Measurements from ENCODE around the gene CCDC200. TPM values are rescaled to one million over a fixed set of nuclear protein-coding genes. Genes with fewer than 3 reads are reported as not detected.
"Not testable (repeated sequence)": the region's sequence is repeated elsewhere in the genome, so short reads cannot be mapped to it uniquely, and the experiment has no call there.

The CCDC200 gene
- polyA plus RNA-seq, 1 donor = 47.1 TPM

GRCh38 chr17:43232021-43232699, 3.7 kb upstream of the CCDC200 start:
- peak in 1 of 2 donors; percentile 37 for DNase-seq
- WGBS (ENCODE audit: insufficient coverage, low lambda C conversion rate) = 81% methylated on average over 8 of the region's 24 CpGs
- not testable (repeated sequence) for H3K4me3 ChIP-seq (ENCODE audit: low read length); H3K36me3 ChIP-seq (ENCODE audit: control insufficient read depth, insufficient read depth, low read length); H3K27me3 ChIP-seq (ENCODE audit: control insufficient read depth, insufficient read depth, low read length); H3K9me3 ChIP-seq (ENCODE audit: control insufficient read depth, low read depth, low read length); H3K27ac ChIP-seq (ENCODE audit: low read length); H3K4me1 ChIP-seq (ENCODE audit: control insufficient read depth, insufficient read depth, low read length)

DNA sequence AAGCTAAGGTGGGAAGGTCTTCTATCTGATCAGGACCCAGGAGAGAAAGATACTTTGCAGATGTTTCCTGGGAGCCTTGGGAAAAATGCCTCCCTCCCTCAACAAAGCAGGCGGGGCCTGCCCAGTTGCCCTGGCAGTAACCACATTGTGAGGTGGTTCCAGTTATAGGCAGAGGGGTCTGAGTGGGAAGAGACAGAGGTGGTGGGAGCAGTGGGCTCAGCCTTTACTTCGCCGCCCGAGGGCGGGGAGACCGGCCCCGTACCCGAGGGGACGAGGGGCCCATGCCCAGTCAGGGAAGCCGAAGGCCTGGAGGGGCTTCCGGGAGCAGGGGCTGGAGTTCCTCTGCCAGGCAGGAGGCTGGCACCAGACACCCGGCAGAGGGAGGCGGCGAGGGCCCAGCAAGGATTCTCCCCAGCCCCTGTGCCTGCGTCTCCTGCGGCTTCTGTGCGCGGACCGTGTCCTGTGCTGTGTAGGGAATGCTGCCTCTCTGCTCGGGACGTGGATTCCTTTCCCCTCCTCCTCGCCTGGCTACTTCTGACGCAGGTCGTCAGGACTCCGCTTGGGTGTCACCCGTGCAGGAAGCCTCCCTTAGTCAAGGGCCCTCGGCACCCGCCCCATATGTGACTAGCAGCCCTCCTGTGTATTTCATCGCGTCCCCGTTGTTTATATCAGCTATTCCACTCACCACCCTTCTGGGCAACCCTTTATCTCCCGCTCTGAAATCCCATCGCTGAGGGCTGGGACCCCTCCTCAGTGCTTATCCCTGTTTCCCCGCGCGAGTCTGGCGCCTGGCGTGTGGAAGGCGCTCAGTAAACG, 3.0 kb upstream of the CCDC200 start:
- not testable (repeated sequence) for H3K36me3 ChIP-seq (ENCODE audit: control insufficient read depth, insufficient read depth, low read length); DNase-seq; H3K4me1 ChIP-seq (ENCODE audit: control insufficient read depth, insufficient read depth, low read length); H3K27ac ChIP-seq (ENCODE audit: low read length); H3K4me3 ChIP-seq (ENCODE audit: low read length); H3K9me3 ChIP-seq (ENCODE audit: control insufficient read depth, low read depth, low read length); H3K27me3 ChIP-seq (ENCODE audit: control insufficient read depth, insufficient read depth, low read length)
- no CpG with 5 or more reads among the region's 40 CpGs for WGBS (ENCODE audit: insufficient coverage, low lambda C conversion rate)

DNA sequence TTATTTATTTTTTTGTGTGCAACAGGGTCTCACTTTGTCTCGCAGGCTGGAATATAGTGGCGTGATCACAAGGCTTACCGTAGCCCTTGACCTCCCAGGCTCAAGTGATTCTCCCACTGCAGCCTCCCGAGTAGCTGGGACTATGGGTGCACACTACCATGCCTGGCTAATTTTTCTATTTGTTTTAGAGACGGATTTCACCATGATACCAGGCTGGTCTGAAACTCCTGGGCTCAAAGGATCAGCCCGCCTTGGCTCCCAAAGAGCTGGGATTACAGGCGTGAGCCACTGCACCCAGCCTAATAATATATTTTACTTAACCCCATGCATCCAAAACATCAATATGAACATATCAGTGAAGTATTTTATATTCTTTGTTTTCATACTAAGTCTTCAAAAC, 2.0 kb downstream of the CCDC200 start:
- no peaks in the 10 kb centered on the region for H3K4me1 ChIP-seq (ENCODE audit: control insufficient read depth, insufficient read depth, low read length)
- no peak for DNase-seq
- H3K9me3 ChIP-seq (ENCODE audit: control insufficient read depth, low read depth, low read length) = no peaks in the 10 kb centered on the region
- no peak overlapping the region for H3K4me3 ChIP-seq (ENCODE audit: low read length)
- peaks cover 28% of the 10 kb centered on the region for H3K36me3 ChIP-seq (ENCODE audit: control insufficient read depth, insufficient read depth, low read length)
- no peak overlapping the region for H3K27ac ChIP-seq (ENCODE audit: low read length)
- no CpG with 5 or more reads among the region's 7 CpGs for whole genome bisulfite sequencing (ENCODE audit: insufficient coverage, low lambda C conversion rate)
- H3K27me3 ChIP-seq (ENCODE audit: control insufficient read depth, insufficient read depth, low read length) = no peaks in the 10 kb centered on the region

DNA sequence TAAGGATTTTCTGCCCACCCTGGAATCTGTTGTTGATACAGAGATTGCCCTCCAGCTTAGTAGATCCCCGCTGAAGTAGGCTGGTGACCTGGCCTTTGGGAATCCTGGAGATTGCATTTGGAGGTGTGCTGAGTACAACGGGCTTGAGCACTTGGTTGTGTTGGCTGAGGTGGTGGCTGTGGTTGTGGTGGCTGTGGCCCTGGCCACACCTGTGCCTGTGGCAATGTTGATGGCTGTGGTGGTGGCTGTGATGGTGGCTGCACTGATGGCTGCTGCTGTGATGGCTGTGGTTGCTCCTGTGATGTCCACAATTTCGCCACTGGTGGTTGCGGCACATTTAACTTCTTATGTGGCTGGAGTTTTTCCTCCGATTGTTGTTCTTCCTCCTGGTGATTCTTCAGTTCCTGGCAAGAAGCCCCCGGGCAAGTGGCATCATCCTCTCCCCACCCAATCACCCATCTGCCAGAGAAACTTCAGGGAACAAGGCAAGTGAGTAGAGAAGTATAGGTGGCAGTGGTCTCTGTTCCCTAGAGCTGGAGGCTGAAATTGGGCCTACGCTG, 4.2 kb downstream of the CCDC200 start:
- no peak overlapping the region for H3K4me3 ChIP-seq (ENCODE audit: low read length)
- DNase-seq = no peak
- H3K27me3 ChIP-seq (ENCODE audit: control insufficient read depth, insufficient read depth, low read length) = no peaks in the 10 kb centered on the region
- H3K27ac ChIP-seq (ENCODE audit: low read length) = no peak overlapping the region
- peaks cover 6% of the 10 kb centered on the region for H3K4me1 ChIP-seq (ENCODE audit: control insufficient read depth, insufficient read depth, low read length)
- H3K9me3 ChIP-seq (ENCODE audit: control insufficient read depth, low read depth, low read length) = no peaks in the 10 kb centered on the region
- peaks cover 40% of the 10 kb centered on the region for H3K36me3 ChIP-seq (ENCODE audit: control insufficient read depth, insufficient read depth, low read length)
- WGBS (ENCODE audit: insufficient coverage, low lambda C conversion rate) = no CpG with 5 or more reads among the region's 7 CpGs

DNA sequence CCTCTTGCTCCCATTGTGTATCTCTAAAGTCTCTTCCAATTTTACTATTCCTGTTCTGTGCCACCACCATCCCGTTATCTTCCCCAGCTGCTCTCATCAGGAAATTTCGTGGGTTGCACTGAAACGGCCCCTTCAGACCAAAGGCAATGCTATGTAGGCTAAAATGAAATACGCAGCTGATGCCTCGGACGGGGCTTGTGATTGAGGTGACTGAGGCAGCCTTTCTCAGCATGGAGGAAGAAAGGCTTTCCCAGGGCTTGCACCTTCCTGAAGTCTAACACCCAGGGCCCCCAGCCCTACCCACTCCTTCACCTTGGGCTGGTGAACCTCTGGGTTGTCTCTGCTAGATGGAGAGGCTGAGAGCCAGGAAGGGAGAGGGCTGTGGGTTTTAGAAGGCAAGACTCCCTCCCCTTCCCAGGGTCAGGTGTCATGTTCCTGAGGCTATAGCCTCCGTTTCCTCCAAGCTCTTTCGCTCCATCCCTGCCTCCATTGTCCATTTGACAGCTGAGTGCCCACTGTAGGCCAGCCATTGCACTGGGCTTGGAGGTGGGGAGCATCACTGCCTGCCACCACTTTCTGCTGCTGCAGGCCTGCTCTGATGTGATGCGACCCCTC, 7.8 kb downstream of the CCDC200 start:
- Histone ChIP-seq H3K4me1 (ENCODE audit: control insufficient read depth, insufficient read depth, low read length) (peaks cover 39% of the 10 kb centered on the region), H3K9me3 (ENCODE audit: control insufficient read depth, low read depth, low read length) (no peaks in the 10 kb centered on the region), H3K36me3 (ENCODE audit: control insufficient read depth, insufficient read depth, low read length) (peaks cover 60% of the 10 kb centered on the region), H3K27ac (ENCODE audit: low read length) (no peak overlapping the region), H3K4me3 (ENCODE audit: low read length) (no peak overlapping the region), H3K27me3 (ENCODE audit: control insufficient read depth, insufficient read depth, low read length) (no peaks in the 10 kb centered on the region)
- WGBS (ENCODE audit: insufficient coverage, low lambda C conversion rate) = no CpG with 5 or more reads among the region's 9 CpGs
- DNase-seq = no peak

GRCh38 chr17:43219746-43220380, 8.6 kb downstream of the CCDC200 start:
- peaks cover 43% of the 10 kb centered on the region for H3K4me1 ChIP-seq (ENCODE audit: control insufficient read depth, insufficient read depth, low read length)
- no CpG with 5 or more reads among the region's 8 CpGs for WGBS (ENCODE audit: insufficient coverage, low lambda C conversion rate)
- H3K36me3 ChIP-seq (ENCODE audit: control insufficient read depth, insufficient read depth, low read length) = peaks cover 61% of the 10 kb centered on the region
- no peaks in the 10 kb centered on the region for H3K9me3 ChIP-seq (ENCODE audit: control insufficient read depth, low read depth, low read length)
- no peak for DNase-seq
- H3K27ac ChIP-seq (ENCODE audit: low read length) = no peak overlapping the region
- H3K27me3 ChIP-seq (ENCODE audit: control insufficient read depth, insufficient read depth, low read length) = no peaks in the 10 kb centered on the region
- no peak overlapping the region for H3K4me3 ChIP-seq (ENCODE audit: low read length)

DNA sequence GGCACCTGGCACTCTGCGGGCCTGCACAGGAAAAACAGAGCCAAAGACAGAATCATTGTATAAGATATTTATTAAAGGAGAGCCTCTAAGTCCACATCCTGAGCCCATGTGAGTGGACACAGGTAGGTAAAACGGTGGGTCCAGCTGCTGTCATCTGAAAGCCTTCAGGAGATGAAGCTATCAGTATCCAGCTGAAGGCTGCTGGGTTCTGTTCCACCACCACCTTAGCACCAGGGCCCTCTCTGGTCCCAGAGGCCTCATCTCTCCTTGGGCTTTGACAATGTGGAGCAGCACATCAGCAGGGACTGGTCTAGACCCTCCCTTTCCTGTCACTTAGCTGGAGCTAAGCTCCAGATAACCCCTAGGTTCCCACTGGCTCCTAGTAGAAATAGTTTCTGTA, 9.4 kb downstream of the CCDC200 start:
- H3K36me3 ChIP-seq (ENCODE audit: control insufficient read depth, insufficient read depth, low read length) = peaks cover 58% of the 10 kb centered on the region
- DNase-seq = no peak
- H3K4me1 ChIP-seq (ENCODE audit: control insufficient read depth, insufficient read depth, low read length) = peaks cover 51% of the 10 kb centered on the region
- no peaks in the 10 kb centered on the region for H3K9me3 ChIP-seq (ENCODE audit: control insufficient read depth, low read depth, low read length)
- H3K27ac ChIP-seq (ENCODE audit: low read length) = peak overlapping the region; percentile 89
- WGBS (ENCODE audit: insufficient coverage, low lambda C conversion rate) = no CpG with 5 or more reads among the region's 2 CpGs
- H3K4me3 ChIP-seq (ENCODE audit: low read length) = no peak overlapping the region
- H3K27me3 ChIP-seq (ENCODE audit: control insufficient read depth, insufficient read depth, low read length) = no peaks in the 10 kb centered on the region

DNA sequence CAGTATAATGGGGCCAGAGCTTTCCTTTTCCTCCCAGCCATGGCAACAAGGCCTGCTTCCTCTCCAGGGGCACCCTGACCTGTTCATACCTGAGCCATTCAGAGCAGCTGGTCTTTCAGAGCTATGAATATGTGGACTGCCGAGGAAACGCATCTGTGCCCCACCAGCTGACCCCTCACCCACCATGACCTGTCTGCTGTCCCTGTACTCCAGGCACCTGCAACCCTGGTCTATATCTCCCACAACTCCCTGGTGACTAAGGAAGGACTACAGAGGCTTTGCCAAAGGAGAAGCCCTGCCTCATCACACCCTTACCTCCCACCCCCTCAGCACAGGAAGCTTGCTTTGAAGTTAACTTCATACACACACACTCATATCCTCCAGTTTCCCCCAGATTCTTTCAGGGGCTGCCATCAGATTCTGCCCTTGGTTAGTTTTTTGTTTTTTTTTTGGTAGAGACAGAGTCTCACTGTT, 10.8 kb downstream of the CCDC200 start:
- H3K36me3 ChIP-seq (ENCODE audit: control insufficient read depth, insufficient read depth, low read length) = peaks cover 53% of the 10 kb centered on the region

DNA sequence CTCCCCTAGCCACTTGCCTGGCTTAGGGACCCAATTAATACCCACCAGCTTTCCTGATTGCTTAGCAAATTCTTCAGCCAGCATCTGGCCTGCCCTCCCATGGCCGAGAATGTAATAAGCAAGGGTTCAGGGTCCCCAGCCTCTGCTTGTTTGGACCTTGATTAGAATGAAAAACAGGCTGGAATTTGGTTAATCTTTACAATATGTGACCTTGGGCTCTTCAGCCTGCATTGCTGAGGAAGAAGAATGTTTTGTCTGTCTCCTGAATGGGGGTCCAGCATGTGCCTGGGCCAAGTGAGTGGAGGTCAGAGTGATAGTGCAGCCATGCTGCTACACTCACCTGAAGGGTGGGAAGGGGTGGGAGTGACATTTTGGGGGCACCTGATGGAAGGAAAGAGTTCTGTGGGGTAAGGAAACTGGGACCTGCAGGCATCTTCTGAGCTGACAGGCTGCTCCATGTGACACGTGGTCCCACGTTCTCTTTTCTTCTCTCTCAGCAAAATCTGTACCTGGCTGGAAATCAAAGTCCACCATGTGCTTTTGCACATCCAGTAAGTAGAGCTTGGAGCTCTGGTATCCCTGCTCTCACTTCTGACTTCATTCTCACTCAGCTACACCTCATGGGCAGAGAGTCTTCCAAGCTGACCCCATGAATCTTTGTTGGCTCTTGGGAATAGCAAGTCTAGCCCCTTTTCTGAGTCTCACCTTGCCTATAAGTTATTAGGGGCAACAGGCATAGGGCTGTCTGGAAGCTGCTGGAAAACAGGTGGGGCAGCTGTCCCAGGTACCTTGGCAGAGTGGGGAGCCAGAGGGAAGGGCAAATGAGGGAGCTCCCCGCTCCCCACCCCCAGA, 11.4 kb downstream of the CCDC200 start:
- whole genome bisulfite sequencing (ENCODE audit: insufficient coverage, low lambda C conversion rate) = no CpG with 5 or more reads among the region's 4 CpGs

More for the DNA sequence above, 10.8 kb downstream of the CCDC200 start:
- peaks cover 58% of the 10 kb centered on the region for H3K4me1 ChIP-seq (ENCODE audit: control insufficient read depth, insufficient read depth, low read length)
- no peak overlapping the region for H3K4me3 ChIP-seq (ENCODE audit: low read length)
- DNase-seq = no peak
- peak overlapping the region; percentile 89 for H3K27ac ChIP-seq (ENCODE audit: low read length)
- no peaks in the 10 kb centered on the region for H3K9me3 ChIP-seq (ENCODE audit: control insufficient read depth, low read depth, low read length)
- no CpG with 5 or more reads among the region's 2 CpGs for WGBS (ENCODE audit: insufficient coverage, low lambda C conversion rate)
- H3K27me3 ChIP-seq (ENCODE audit: control insufficient read depth, insufficient read depth, low read length) = no peaks in the 10 kb centered on the region

More for the DNA sequence above, 11.4 kb downstream of the CCDC200 start:
- Histone ChIP-seq H3K27ac (ENCODE audit: low read length) (peak overlapping the region; percentile 89), H3K4me3 (ENCODE audit: low read length) (no peak overlapping the region), H3K27me3 (ENCODE audit: control insufficient read depth, insufficient read depth, low read length) (no peaks in the 10 kb centered on the region), H3K36me3 (ENCODE audit: control insufficient read depth, insufficient read depth, low read length) (peaks cover 50% of the 10 kb centered on the region), H3K4me1 (ENCODE audit: control insufficient read depth, insufficient read depth, low read length) (peaks cover 58% of the 10 kb centered on the region), H3K9me3 (ENCODE audit: control insufficient read depth, low read depth, low read length) (no peaks in the 10 kb centered on the region)
- DNase-seq = peak; percentile 88 to 96
